Mesendoderm (in vitro differentiated cells): ENCODE measurements around the gene JMJD1C.
"Not testable (repeated sequence)": the region's sequence is repeated elsewhere in the genome, so short reads cannot be mapped to it uniquely, and the experiment has no call there.

ENCODE experiments used
- DNase-seq: peaks from one replicate; pipeline ENCODE4 v3.0.0; 2013
- H2AK5ac ChIP-seq: 2 replicates; pipeline ENCODE4 v1.6.1; 2013; ENCODE audit warnings: low read length, inconsistent platforms
- H2BK120ac ChIP-seq: 2 replicates; pipeline ENCODE4 v1.6.1; 2013; ENCODE audit warnings: low read depth, mild to moderate bottlenecking, low read length, moderate library complexity, mixed read lengths
- H2BK15ac ChIP-seq: replicated peaks from 2 replicates; pipeline ENCODE4 v1.6.1; 2013; ENCODE audit warnings: low read depth, mild to moderate bottlenecking, moderate library complexity
- H2BK5ac ChIP-seq: 2 replicates; pipeline ENCODE4 v1.6.1; 2013; ENCODE audit warnings: low read length, inconsistent platforms
- H3K18ac ChIP-seq: 2 replicates; pipeline ENCODE4 v1.6.1; 2013; ENCODE audit warnings: mild to moderate bottlenecking, low read length, mixed read lengths
- H3K23ac ChIP-seq: one replicate; pipeline ENCODE4 v1.6.1; 2013; ENCODE audit warnings: low read length
- H3K27ac ChIP-seq: 2 replicates; pipeline ENCODE4 v1.5.1; 2013; ENCODE audit warnings: low read depth, mild to moderate bottlenecking, inconsistent platforms, low read length, moderate library complexity
- H3K27me3 ChIP-seq: 2 replicates; pipeline ENCODE4 v1.6.1; 2013; ENCODE audit warnings: low read length, control low read depth, mild to moderate bottlenecking, inconsistent platforms; ENCODE audit not compliant: insufficient read depth, poor library complexity
- H3K36me3 ChIP-seq: 2 replicates; pipeline ENCODE4 v1.6.1; 2013; ENCODE audit warnings: low read length, inconsistent platforms; ENCODE audit not compliant: control insufficient read depth, insufficient read depth
- H3K4ac ChIP-seq: one replicate; pipeline ENCODE4 v1.6.1; 2013; ENCODE audit warnings: low read depth, mild to moderate bottlenecking, low read length, moderate library complexity
- H3K4me1 ChIP-seq: 2 replicates; pipeline ENCODE4 v1.6.1; 2013; ENCODE audit warnings: low read depth, low read length, inconsistent platforms; ENCODE audit not compliant: control insufficient read depth
- H3K4me2 ChIP-seq: 2 replicates; pipeline ENCODE4 v1.6.1; 2013; ENCODE audit warnings: low read length
- H3K4me3 ChIP-seq: 2 replicates; pipeline ENCODE4 v1.5.1; 2013; ENCODE audit warnings: mild to moderate bottlenecking, low read length
- H3K56ac ChIP-seq: one replicate; pipeline ENCODE4 v1.6.1; 2013; ENCODE audit warnings: low read length
- H3K79me1 ChIP-seq: 2 replicates; pipeline ENCODE4 v1.6.1; 2013; ENCODE audit warnings: low read length, inconsistent platforms
- H3K79me2 ChIP-seq: 2 replicates; pipeline ENCODE4 v1.6.1; 2013; ENCODE audit warnings: mild to moderate bottlenecking, low read length; ENCODE audit not compliant: control insufficient read depth, insufficient read depth
- H3K9ac ChIP-seq: 2 replicates; pipeline ENCODE4 v1.6.1; 2013; ENCODE audit warnings: low read length, inconsistent platforms
- H4K5ac ChIP-seq: one replicate; pipeline ENCODE4 v1.6.1; 2013; ENCODE audit warnings: low read length
- H4K8ac ChIP-seq: one replicate; pipeline ENCODE4 v1.6.1; 2013; ENCODE audit warnings: low read depth, mild to moderate bottlenecking, control low read depth, low read length, moderate library complexity
- WGBS: extraction: QIAGEN DNeasy Blood & Tissue Kit; methylation state at CpG from one replicate; pipeline ENCODE4 v1.1.7; 2013; ENCODE audit warnings: low lambda C conversion rate, missing lambda C conversion rate; ENCODE audit not compliant: insufficient coverage; ENCODE audit errors: extremely low coverage; 5-methylcytosine and 5-hydroxymethylcytosine counted together

JMJD1C gene

DNA sequence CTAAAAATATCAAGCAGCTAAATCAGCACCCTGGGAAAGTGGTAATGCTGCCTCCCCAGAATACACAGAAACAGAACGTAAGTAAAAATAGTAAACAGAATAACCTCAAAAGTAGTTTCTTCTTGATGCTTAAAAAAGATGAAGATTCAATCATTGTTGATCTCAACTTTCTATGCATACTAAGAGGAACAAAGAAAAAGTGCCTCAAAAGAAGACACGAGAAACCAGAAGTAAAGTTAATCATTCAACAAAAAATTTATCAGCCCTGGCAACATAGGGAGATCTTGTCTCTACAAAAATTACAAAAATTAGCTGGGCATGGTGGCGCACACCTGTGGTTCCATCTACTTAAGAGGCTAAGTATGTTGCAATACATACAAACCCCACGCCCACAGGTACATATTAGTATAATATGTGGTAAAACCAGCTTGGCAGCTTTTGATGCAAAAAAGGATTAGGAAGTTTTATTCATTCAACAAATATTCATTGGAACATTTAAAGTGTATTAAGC, 179.0 kb downstream of the JMJD1C start:
- Histone ChIP-seq H3K9ac (no peak overlapping the region), H2AK5ac (no peak overlapping the region), H2BK15ac (no peak overlapping the region), H3K4me3 (no peak overlapping the region), H3K56ac (no peak overlapping the region), H3K36me3 (no peaks in the 10 kb centered on the region), H4K8ac (no peak overlapping the region), H3K79me2 (peaks cover 12% of the 10 kb centered on the region), H4K5ac (no peak overlapping the region), H3K27me3 (no peaks in the 10 kb centered on the region), H3K4ac (no peak overlapping the region), H2BK120ac (no peak overlapping the region), H3K79me1 (peaks cover 4% of the 10 kb centered on the region), H3K4me2 (no peak overlapping the region), H3K23ac (no peak overlapping the region), H2BK5ac (no peak overlapping the region), H3K27ac (no peak overlapping the region), H3K4me1 (no peaks in the 10 kb centered on the region), H3K18ac (no peak overlapping the region)
- DNase-seq, result no peak
- WGBS, result no CpG with 5 or more reads among the region's 4 CpGs

GRCh38 chr10:63286340-63286739, 179.4 kb downstream of the JMJD1C start:
- Histone ChIP-seq H3K4me2 (no peak overlapping the region), H3K27me3 (no peaks in the 10 kb centered on the region), H3K56ac (no peak overlapping the region), H3K36me3 (no peaks in the 10 kb centered on the region), H3K4me1 (no peaks in the 10 kb centered on the region), H3K79me2 (peaks cover 12% of the 10 kb centered on the region), H2AK5ac (no peak overlapping the region), H3K27ac (no peak overlapping the region), H2BK120ac (no peak overlapping the region), H2BK5ac (no peak overlapping the region), H2BK15ac (no peak overlapping the region), H3K4ac (no peak overlapping the region), H4K5ac (no peak overlapping the region), H3K23ac (no peak overlapping the region), H3K9ac (no peak overlapping the region), H3K4me3 (no peak overlapping the region), H3K18ac (no peak overlapping the region), H3K79me1 (peaks cover 3% of the 10 kb centered on the region), H4K8ac (no peak overlapping the region)
- DNase-seq, result no peak
- no CpG with 5 or more reads among the region's 5 CpGs for WGBS

GRCh38 chr10:63283901-63284300, 181.9 kb downstream of the JMJD1C start:
- DNase-seq, H2BK120ac ChIP-seq, H3K23ac ChIP-seq, H3K4me3 ChIP-seq, H4K8ac ChIP-seq, H4K5ac ChIP-seq, H3K27me3 ChIP-seq, H2BK15ac ChIP-seq, H2BK5ac ChIP-seq, H2AK5ac ChIP-seq, H3K36me3 ChIP-seq, H3K4me1 ChIP-seq, H3K27ac ChIP-seq, H3K9ac ChIP-seq, H3K4me2 ChIP-seq, H3K79me1 ChIP-seq, H3K4ac ChIP-seq, H3K18ac ChIP-seq, H3K56ac ChIP-seq: not testable (repeated sequence)
- peaks cover 14% of the 10 kb centered on the region for H3K79me2 ChIP-seq
- no CpG with 5 or more reads among the region's 6 CpGs for WGBS

GRCh38 chr10:63283093-63283492, 182.7 kb downstream of the JMJD1C start:
- Histone ChIP-seq H2AK5ac (no peak overlapping the region), H3K18ac (no peak overlapping the region), H4K5ac (no peak overlapping the region), H2BK120ac (no peak overlapping the region), H3K4ac (no peak overlapping the region), H3K27me3 (no peaks in the 10 kb centered on the region), H3K79me2 (peaks cover 15% of the 10 kb centered on the region), H3K23ac (no peak overlapping the region), H4K8ac (no peak overlapping the region), H3K9ac (no peak overlapping the region), H3K4me2 (no peak overlapping the region), H3K4me3 (no peak overlapping the region), H3K27ac (no peak overlapping the region), H3K56ac (no peak overlapping the region), H3K4me1 (no peaks in the 10 kb centered on the region), H3K36me3 (no peaks in the 10 kb centered on the region), H2BK15ac (no peak overlapping the region), H2BK5ac (no peak overlapping the region), H3K79me1 (peaks cover 3% of the 10 kb centered on the region)
- DNase-seq, result no peak
- no CpG with 5 or more reads among the region's 2 CpGs for WGBS

GRCh38 chr10:63281967-63282366, 183.8 kb downstream of the JMJD1C start:
- Histone ChIP-seq H3K4me1 (no peaks in the 10 kb centered on the region), H3K27me3 (no peaks in the 10 kb centered on the region), H2BK120ac (no peak overlapping the region), H3K4me3 (no peak overlapping the region), H3K18ac (no peak overlapping the region), H3K9ac (no peak overlapping the region), H2BK15ac (no peak overlapping the region), H3K23ac (no peak overlapping the region), H3K4ac (no peak overlapping the region), H3K36me3 (no peaks in the 10 kb centered on the region), H2AK5ac (no peak overlapping the region), H3K56ac (no peak overlapping the region), H3K4me2 (no peak overlapping the region), H4K8ac (no peak overlapping the region), H3K27ac (no peak overlapping the region), H3K79me2 (peaks cover 15% of the 10 kb centered on the region), H3K79me1 (peaks cover 3% of the 10 kb centered on the region), H2BK5ac (no peak overlapping the region), H4K5ac (no peak overlapping the region)
- no CpG with 5 or more reads among the region's 3 CpGs for WGBS
- DNase-seq, result no peak

GRCh38 chr10:63280386-63280785, 185.4 kb downstream of the JMJD1C start:
- H4K5ac ChIP-seq, result no peak overlapping the region
- H2BK5ac ChIP-seq, result no peak overlapping the region
- H3K9ac ChIP-seq, result no peak overlapping the region
- H2BK120ac ChIP-seq, result no peak overlapping the region
- H3K79me1 ChIP-seq, result peaks cover 3% of the 10 kb centered on the region
- no peak overlapping the region for H3K27ac ChIP-seq
- H3K79me2 ChIP-seq, result peaks cover 10% of the 10 kb centered on the region
- no peak overlapping the region for H3K18ac ChIP-seq
- no peak overlapping the region for H3K56ac ChIP-seq
- no peak overlapping the region for H3K4ac ChIP-seq
- no peak overlapping the region for H3K4me2 ChIP-seq
- no peak overlapping the region for H4K8ac ChIP-seq
- no peaks in the 10 kb centered on the region for H3K4me1 ChIP-seq
- no peak overlapping the region for H2BK15ac ChIP-seq
- no peak for DNase-seq
- no peak overlapping the region for H2AK5ac ChIP-seq
- no peak overlapping the region for H3K23ac ChIP-seq
- H3K27me3 ChIP-seq, result no peaks in the 10 kb centered on the region
- no peak overlapping the region for H3K4me3 ChIP-seq
- no CpG with 5 or more reads among the region's 6 CpGs for WGBS
- H3K36me3 ChIP-seq, result no peaks in the 10 kb centered on the region
